HL-60 (cell line): Measurements from ENCODE around the gene NUTM2G.
"Not testable (repeated sequence)": the region's sequence is repeated elsewhere in the genome, so short reads cannot be mapped to it uniquely, and the experiment has no call there.

Experiments
- CTCF ChIP-seq: IDR thresholded peaks from one replicate; pipeline ENCODE4 v1.5.1; 2011; ENCODE audit warnings: low read length, control low read depth, inconsistent platforms; ENCODE audit not compliant: insufficient read depth
- GABPA ChIP-seq: IDR thresholded peaks from 2 replicates; pipeline ENCODE4 v1.6.1; 2012; ENCODE audit warnings: low read depth
- POLR2AphosphoS5 ChIP-seq: IDR thresholded peaks from 2 replicates; pipeline ENCODE4 v1.6.1; 2012; ENCODE audit warnings: low read depth
- TF ChIP-seq, protein P1 (sequence below): IDR thresholded peaks from 2 replicates; pipeline ENCODE4 v1.6.1; 2012; ENCODE audit warnings: low read depth; ENCODE audit not compliant: insufficient replicate concordance

GRCh38 chr9:96925587-96925986, 3.1 kb upstream of the NUTM2G start:
- TF ChIP-seq CTCF, GABPA, POLR2AphosphoS5: not testable (repeated sequence)
- TF ChIP-seq, protein P1, sequence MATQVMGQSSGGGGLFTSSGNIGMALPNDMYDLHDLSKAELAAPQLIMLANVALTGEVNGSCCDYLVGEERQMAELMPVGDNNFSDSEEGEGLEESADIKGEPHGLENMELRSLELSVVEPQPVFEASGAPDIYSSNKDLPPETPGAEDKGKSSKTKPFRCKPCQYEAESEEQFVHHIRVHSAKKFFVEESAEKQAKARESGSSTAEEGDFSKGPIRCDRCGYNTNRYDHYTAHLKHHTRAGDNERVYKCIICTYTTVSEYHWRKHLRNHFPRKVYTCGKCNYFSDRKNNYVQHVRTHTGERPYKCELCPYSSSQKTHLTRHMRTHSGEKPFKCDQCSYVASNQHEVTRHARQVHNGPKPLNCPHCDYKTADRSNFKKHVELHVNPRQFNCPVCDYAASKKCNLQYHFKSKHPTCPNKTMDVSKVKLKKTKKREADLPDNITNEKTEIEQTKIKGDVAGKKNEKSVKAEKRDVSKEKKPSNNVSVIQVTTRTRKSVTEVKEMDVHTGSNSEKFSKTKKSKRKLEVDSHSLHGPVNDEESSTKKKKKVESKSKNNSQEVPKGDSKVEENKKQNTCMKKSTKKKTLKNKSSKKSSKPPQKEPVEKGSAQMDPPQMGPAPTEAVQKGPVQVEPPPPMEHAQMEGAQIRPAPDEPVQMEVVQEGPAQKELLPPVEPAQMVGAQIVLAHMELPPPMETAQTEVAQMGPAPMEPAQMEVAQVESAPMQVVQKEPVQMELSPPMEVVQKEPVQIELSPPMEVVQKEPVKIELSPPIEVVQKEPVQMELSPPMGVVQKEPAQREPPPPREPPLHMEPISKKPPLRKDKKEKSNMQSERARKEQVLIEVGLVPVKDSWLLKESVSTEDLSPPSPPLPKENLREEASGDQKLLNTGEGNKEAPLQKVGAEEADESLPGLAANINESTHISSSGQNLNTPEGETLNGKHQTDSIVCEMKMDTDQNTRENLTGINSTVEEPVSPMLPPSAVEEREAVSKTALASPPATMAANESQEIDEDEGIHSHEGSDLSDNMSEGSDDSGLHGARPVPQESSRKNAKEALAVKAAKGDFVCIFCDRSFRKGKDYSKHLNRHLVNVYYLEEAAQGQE: not testable (repeated sequence)
